DLD1 (cell line): ENCODE measurements around the gene SAP30L.

Source experiments
- in situ Hi-C: cut with HindIII; loops from 2 replicates; pipeline ENCODE4 v1.10.0; 2017; ENCODE audit warnings: low sequenced_read_pairs

Gene SAP30L

DNA sequence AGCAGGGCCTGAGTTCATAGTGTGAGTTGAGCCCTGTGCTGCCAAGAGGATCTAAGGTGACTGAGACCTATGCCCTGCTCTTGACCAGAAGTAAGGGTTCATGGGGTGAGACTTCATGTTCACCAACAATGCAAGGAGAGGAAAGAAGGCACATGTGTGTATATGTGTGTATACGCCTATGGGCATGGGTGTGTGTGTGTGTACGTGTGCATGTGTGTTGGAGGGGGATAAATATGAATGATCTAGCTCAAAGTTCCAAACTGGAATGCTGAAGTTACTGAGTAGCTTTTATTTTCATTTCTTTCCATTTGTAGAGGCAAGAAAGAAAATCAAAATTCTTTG lies 57.9 kb downstream of the SAP30L start:
- in situ Hi-C loops = no loop called here

DNA sequence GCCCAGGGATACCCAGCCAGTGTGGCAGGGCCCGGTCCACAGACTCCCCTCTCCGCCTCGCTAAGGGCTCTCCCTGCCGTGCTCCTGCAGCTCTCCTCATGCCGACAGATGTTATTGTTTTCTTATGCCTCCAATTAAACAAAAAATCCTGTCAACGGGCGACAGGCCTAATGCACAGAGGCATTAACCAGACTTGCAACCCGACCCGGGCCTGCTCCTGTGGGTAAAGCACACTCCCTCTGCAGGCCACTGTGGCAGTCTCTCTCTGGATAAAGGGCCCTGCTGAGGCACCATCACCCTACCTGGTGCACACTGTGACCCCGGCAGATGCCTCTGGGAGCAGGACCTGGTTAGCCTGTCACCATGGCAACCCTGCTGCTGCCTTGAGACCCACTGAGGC lies 59.8 kb downstream of the SAP30L start:
- in situ Hi-C loops = no loop called here

DNA sequence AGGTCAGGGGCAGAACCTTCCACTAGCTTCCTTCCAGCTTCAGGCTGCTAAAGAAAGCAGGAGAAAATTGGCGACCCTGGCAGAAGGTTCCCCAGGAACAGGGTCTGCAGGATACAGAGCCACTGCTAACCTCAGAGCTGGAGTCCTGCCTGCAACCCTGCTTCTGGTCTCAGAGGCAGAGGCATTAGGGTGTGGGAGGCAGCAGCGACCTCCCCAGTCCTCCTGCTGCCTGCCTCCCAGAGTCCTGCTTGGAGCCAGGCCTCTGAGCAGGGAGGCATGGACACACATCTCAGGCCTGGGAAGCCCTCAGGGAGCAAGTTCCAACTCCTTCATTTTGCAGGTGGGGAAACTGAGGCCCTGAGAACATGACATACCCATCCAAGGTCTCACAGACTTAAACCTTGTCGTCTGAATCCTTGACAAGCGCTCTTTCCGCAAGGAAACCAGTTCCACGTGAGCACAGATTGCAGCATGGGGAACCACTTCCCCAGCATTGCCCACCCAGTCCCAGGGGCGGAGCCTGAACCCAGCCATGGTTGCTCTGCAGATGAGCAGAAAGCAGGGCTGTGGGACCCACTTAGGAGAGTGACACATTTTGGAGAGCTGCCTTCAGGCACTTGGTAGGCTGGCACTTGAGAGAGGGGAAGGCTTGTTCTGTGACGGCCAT lies 60.4 kb downstream of the SAP30L start:
- in situ Hi-C loops = no loop called here

DNA sequence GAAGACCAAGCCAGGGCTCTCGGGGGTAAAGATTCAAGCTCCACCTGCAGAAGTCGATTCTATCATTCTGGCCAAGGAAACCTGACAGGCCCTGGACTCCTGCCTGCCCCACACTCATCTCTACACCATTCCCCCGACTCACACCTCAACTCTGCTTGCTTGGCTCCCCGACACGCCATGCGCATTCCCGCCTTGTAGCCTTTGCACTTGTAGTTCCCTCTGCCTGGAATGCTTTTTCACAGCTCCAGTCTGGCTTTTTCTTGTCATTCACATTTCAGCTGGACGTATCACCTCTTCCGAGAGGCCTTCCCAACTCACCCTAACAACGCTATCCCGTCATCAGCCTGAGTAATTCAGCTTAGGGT lies 60.9 kb downstream of the SAP30L start:
- in situ Hi-C loops = no loop called here

DNA sequence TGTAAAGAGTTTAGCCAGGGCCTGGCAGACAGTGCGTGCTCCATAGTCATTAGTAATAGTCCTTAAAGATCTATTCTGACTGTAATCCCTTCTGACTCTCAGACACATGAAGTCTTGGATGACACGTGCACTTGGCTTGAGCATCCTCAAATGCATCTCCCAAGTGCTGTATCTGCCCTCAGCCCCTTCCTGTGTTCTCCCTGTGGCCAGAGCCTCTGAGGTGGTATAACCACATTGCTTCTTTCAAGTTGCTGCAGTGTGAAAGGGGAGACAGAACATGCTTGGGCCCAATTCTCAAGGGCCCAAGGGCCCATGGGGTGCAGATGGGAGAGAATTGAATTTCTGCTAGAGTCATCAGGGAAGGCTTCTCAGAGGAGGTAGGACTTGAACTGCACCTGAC lies 62.3 kb downstream of the SAP30L start:
- in situ Hi-C loops = no loop called here

DNA sequence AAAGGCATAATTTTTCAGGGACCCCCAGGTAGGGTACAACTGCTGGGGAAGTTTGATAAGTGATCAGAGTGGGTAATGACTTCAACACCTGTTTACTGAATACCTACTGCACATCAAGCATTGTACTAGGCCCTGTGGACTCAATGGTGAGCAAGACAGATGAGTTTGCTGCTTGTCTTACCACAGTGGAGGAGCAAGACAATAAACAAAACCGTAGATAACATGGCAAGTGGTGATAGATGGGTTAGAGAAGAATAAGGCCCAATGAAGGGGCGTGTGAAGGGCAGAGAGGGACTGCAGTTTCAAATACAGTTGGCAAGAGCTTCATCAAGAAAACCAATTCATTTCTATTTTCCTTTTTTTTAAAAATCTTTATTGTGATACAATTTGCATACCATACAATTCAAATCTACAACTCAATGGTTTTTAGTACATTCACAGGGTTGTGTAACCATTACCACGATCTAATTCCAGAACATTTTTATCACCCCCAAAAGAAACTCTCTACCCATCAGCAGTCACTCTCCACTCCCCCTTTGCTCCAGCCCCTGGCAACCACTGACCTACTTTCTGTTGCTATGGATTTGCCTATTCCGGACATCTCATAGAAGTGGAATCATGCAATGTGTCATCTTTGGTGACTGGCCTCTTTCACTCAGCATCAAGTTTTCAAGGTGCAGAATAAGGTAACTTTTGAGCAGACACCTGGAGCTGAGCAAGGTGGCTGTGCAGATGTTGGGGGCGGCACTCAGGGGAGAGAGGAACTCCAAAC lies 64.2 kb downstream of the SAP30L start:
- in situ Hi-C loops = no loop called here
